ENCODE measurements around the gene ZNF143. TPM values are rescaled to one million over a fixed set of nuclear protein-coding genes. Genes with fewer than 3 reads are reported as not detected.
"Not testable (repeated sequence)": the region's sequence is repeated elsewhere in the genome, so short reads cannot be mapped to it uniquely, and the experiment has no call there.

The ZNF143 gene
- total RNA-seq, 1 donor from 2014 or later = 42.6 TPM

- H3K4me1 Mint-ChIP-seq (ENCODE audit: low read depth) = peaks cover 49% of the 10 kb centered on the region
- no peak for TF ChIP-seq CTCF (IDR thresholded peaks at IDR 0.05; ENCODE audit: unreplicated experiment)
Measured at GRCh38 chr11:9533058-9533457, 72.2 kb downstream of the ZNF143 start.

GRCh38 chr11:9533736-9534473 lies 73.1 kb downstream of the ZNF143 start:
- no peak for TF ChIP-seq CTCF (IDR thresholded peaks at IDR 0.05; ENCODE audit: unreplicated experiment)
- H3K9me3 Mint-ChIP-seq (ENCODE audit: low read depth) = no peaks in the 10 kb centered on the region
- H3K36me3 Mint-ChIP-seq (ENCODE audit: insufficient read depth) = no peaks in the 10 kb centered on the region
- no peak overlapping the region for H3K4me3 Mint-ChIP-seq (ENCODE audit: low read depth)
- peak overlapping the region; percentile 70 for H3K27ac Mint-ChIP-seq
- no peaks in the 10 kb centered on the region for H3K27me3 Mint-ChIP-seq
- peaks cover 45% of the 10 kb centered on the region for H3K4me1 Mint-ChIP-seq (ENCODE audit: low read depth)
- DNase-seq (ENCODE audit: low spot score, unreplicated experiment) = no peak

More at GRCh38 chr11:9533058-9533457, 72.2 kb downstream of the ZNF143 start:
- Mint-ChIP-seq H3K4me3 (ENCODE audit: low read depth) (no peak overlapping the region), H3K9me3 (ENCODE audit: low read depth) (no peaks in the 10 kb centered on the region), H3K36me3 (ENCODE audit: insufficient read depth) (no peaks in the 10 kb centered on the region), H3K27ac (peak overlapping the region; percentile 48), H3K27me3 (no peaks in the 10 kb centered on the region)
- no peak for DNase-seq (ENCODE audit: low spot score, unreplicated experiment)

GRCh38 chr11:9535189-9535781 lies 74.5 kb downstream of the ZNF143 start:
- H3K4me3 Mint-ChIP-seq (ENCODE audit: low read depth) = no peak overlapping the region
- TF ChIP-seq CTCF (IDR thresholded peaks at IDR 0.05; ENCODE audit: unreplicated experiment) = peak; percentile 72
- H3K27ac Mint-ChIP-seq = no peak overlapping the region
- no peaks in the 10 kb centered on the region for H3K27me3 Mint-ChIP-seq
- H3K36me3 Mint-ChIP-seq (ENCODE audit: insufficient read depth) = no peaks in the 10 kb centered on the region
- peaks cover 37% of the 10 kb centered on the region for H3K4me1 Mint-ChIP-seq (ENCODE audit: low read depth)
- DNase-seq (ENCODE audit: low spot score, unreplicated experiment) = peak; percentile 25
- no peaks in the 10 kb centered on the region for H3K9me3 Mint-ChIP-seq (ENCODE audit: low read depth)

- no peak for TF ChIP-seq CTCF (IDR thresholded peaks at IDR 0.05; ENCODE audit: unreplicated experiment)
- Mint-ChIP-seq H3K9me3 (ENCODE audit: low read depth) (no peaks in the 10 kb centered on the region), H3K27ac (no peak overlapping the region), H3K27me3 (no peaks in the 10 kb centered on the region), H3K36me3 (ENCODE audit: insufficient read depth) (peaks cover 3% of the 10 kb centered on the region), H3K4me3 (ENCODE audit: low read depth) (no peak overlapping the region), H3K4me1 (ENCODE audit: low read depth) (peaks cover 18% of the 10 kb centered on the region)
- DNase-seq (ENCODE audit: low spot score, unreplicated experiment) = no peak
Measured at GRCh38 chr11:9538548-9538947, 77.7 kb downstream of the ZNF143 start.

- Mint-ChIP-seq H3K4me1 (ENCODE audit: low read depth) (peaks cover 15% of the 10 kb centered on the region), H3K36me3 (ENCODE audit: insufficient read depth) (peaks cover 14% of the 10 kb centered on the region), H3K9me3 (ENCODE audit: low read depth) (peaks cover 13% of the 10 kb centered on the region)
- not testable (repeated sequence) for H3K4me3 Mint-ChIP-seq (ENCODE audit: low read depth); H3K27ac Mint-ChIP-seq; DNase-seq (ENCODE audit: low spot score, unreplicated experiment); H3K27me3 Mint-ChIP-seq
Measured at GRCh38 chr11:9549216-9549615, 88.4 kb downstream of the ZNF143 start.

All from progenitor cell of endocrine pancreas (in vitro differentiated cells).